GM10847 (cell line): ENCODE measurements around the gene UACA.

Experiments used
- POLR2A ChIP-seq: IDR thresholded peaks from 2 replicates; pipeline ENCODE4 v1.6.1; 2011; ENCODE audit not compliant: insufficient read length; ENCODE audit errors: extremely low read depth

UACA gene

GRCh38 chr15:70763950-70764730 is 782 bp upstream of the UACA start:
- no peak for TF ChIP-seq POLR2A

- no peak for TF ChIP-seq POLR2A
These were observed 764 bp downstream of the UACA start for GRCh38 chr15:70762469-70763119.

GRCh38 chr15:70761931-70762468 is 1.4 kb downstream of the UACA start:
- no peak for TF ChIP-seq POLR2A

GRCh38 chr15:70761046-70761445 is 2.3 kb downstream of the UACA start:
- no peak for TF ChIP-seq POLR2A

GRCh38 chr15:70758790-70759462 is 4.4 kb downstream of the UACA start:
- no peak for TF ChIP-seq POLR2A

GRCh38 chr15:70757627-70758026 is 5.7 kb downstream of the UACA start:
- no peak for TF ChIP-seq POLR2A

- no peak for TF ChIP-seq POLR2A
These were observed 8.5 kb downstream of the UACA start for GRCh38 chr15:70754862-70755261.

- TF ChIP-seq POLR2A: no peak
These were observed 10.1 kb downstream of the UACA start for GRCh38 chr15:70753101-70753829.

GRCh38 chr15:70752193-70752635 is 11.1 kb downstream of the UACA start:
- no peak for TF ChIP-seq POLR2A

- TF ChIP-seq POLR2A: no peak
These were observed 13.0 kb downstream of the UACA start for GRCh38 chr15:70750203-70750869.

GRCh38 chr15:70748281-70748747 is 15.0 kb downstream of the UACA start:
- no peak for TF ChIP-seq POLR2A

GRCh38 chr15:70742928-70743327 is 20.4 kb downstream of the UACA start:
- no peak for TF ChIP-seq POLR2A

GRCh38 chr15:70741677-70742293 is 21.6 kb downstream of the UACA start:
- no peak for TF ChIP-seq POLR2A

GRCh38 chr15:70741107-70741531 is 22.2 kb downstream of the UACA start:
- TF ChIP-seq POLR2A: no peak
